Thyroid gland (tissue), 4 donors: ENCODE measurements around the gene ATP6V0E2.

Experiments
- CTCF ChIP-seq, 6 experiments: fragments of 200-600 bp in 3 of 6; fragments of 450-650 bp in 3 of 6; sonication (generic) in 3 of 6; IDR thresholded peaks; one replicate each; pipeline ENCODE4 v1.5.1; 2016 to 2019; ENCODE audit warnings: antibody characterized with exemption in 6 of 6, mild to moderate bottlenecking in 2 of 6, inconsistent platforms in 1 of 6, moderate library complexity in 1 of 6
- POLR2A ChIP-seq, 2 donors: fragments of 450-650 bp; IDR thresholded peaks; one replicate each; pipeline ENCODE4 v1.6.1; 2017; ENCODE audit warnings: antibody characterized with exemption in 2 of 2, mild to moderate bottlenecking in 2 of 2, moderate library complexity in 1 of 2

- TF ChIP-seq CTCF (IDR thresholded peaks at IDR 0.05) (no peak), POLR2A (IDR thresholded peaks at IDR 0.05) (no peak)
These were observed 1.6 kb downstream of the ATP6V0E2 start for GRCh38 chr7:149875396-149875795.
